GM19240 (cell line): ENCODE data around the gene SASH1.

Experiments used
- DNase-seq: peaks from one replicate; pipeline ENCODE4 v3.0.0; 2011; ENCODE audit warnings: low spot score; ENCODE audit not compliant: insufficient read length

The SASH1 gene

GRCh38 chr6:148493424-148493823 lies 150.8 kb downstream of the SASH1 start:
- no peak for DNase-seq

GRCh38 chr6:148494226-148494625 lies 151.6 kb downstream of the SASH1 start:
- DNase-seq = no peak

- DNase-seq = no peak
These were observed 152.4 kb downstream of the SASH1 start for GRCh38 chr6:148495029-148495428.

DNA sequence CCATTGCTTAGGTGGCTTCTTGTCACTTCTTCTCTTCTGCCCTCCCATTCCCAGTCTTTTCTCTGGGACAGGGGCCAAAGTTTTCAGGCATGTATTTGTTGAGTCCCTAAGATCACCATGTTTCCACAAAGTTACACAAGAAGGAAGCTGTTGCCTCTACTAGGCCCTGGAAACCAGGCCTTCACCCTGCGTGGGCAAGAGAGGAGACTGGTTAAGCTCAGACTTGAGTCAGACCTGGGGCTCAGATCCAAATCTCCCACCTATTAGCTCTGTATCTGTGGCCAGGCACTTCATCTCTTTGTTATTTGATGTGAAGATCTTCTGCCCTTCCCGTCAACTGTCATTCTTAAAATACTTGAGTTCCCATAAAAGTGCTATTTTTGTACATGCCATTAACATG lies 154.6 kb downstream of the SASH1 start:
- DNase-seq = no peak

DNA sequence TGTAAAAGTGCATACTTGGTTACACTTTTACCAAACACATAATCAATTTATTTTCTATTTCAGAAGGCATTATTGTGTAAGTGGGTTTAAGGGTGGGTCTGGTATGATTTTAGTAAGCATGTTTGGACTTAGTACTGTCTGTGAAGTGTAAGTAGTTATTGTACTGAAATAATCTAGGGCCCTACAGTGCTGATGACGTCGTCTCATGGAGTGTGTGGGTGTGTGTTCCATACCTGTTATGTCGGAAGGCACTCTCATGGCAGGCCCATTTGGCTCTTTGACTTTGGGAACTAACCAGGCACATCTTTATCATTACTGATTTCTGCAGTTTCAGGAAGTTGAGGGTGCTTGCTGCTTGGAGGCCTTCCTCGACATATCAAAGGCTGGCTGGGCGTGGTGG lies 155.1 kb downstream of the SASH1 start:
- no peak for DNase-seq

DNA sequence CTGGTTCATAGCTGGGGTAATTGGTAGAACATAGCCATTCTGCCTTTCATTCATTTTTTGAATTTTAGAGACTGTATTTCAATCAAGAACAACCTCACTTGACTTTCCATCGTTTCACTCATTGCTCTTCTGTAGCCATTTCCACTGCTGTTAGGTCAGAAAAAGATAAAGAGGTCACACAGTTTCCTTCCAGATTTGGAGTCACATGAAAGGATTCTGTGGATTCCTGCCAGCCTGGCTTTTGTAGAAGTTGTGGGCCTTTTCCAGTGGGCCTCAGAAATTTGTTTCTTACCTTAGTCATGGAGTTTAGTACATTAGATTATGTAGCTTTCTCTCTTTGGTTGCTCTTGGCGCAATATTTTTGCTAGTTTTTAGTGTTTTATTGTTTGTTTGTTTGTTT lies 157.8 kb downstream of the SASH1 start:
- no peak for DNase-seq

DNA sequence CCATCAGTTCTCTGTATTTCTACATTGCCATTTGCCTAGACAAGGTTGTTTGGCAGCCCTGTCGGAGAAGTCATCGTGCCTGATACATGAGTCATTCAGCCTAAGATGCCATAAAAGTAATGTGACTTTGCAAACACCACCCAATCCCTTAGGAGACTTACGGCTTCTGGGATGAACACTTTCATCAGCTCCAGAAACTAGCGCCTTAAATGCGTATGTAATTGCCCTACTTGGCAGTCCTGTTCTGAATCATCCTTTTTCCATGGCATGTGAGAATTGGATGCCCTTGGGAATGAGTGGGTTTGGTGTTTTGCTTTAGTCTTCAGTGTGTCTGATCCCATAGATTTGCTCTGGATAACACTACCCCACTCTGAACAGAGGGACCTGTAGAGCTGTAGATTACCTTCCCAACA lies 158.5 kb downstream of the SASH1 start:
- DNase-seq = no peak

GRCh38 chr6:148502083-148502772 lies 159.6 kb downstream of the SASH1 start:
- no peak for DNase-seq

DNA sequence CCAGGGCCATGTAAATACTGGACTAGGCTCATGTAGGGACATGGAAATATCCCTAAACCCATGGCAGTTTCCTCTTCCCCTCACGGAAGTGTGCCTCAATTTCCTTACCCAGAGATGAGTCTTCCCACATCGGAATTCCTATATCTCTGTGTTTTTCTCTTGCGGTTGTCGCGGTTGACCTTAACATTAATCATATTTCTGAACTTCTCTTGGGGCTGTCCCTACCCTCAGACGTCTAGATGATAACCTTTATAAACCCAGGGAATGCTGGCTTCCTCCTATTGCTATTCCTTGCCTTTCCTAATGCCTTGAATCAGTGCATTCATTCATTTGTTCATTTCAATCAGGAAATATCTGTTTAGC lies 160.1 kb downstream of the SASH1 start:
- DNase-seq = no peak

DNA sequence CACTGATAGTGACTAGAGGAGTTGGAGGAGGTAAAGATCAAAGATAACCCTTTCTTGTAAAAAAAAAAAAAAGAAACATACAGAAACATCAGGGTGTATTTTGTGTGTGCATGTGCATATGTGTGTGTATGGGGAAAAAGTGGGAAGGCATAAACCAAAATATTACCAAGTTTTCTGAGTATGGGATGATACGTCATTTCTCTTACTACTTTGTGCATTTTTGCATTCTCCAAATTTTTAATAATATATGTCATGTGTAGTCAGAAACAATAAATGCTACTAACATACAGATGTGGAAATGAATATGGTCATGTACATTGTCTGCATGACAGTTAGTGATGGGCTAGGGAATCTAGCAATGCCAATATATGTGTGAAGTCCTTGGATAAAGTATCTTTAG lies 161.1 kb downstream of the SASH1 start:
- no peak for DNase-seq

DNA sequence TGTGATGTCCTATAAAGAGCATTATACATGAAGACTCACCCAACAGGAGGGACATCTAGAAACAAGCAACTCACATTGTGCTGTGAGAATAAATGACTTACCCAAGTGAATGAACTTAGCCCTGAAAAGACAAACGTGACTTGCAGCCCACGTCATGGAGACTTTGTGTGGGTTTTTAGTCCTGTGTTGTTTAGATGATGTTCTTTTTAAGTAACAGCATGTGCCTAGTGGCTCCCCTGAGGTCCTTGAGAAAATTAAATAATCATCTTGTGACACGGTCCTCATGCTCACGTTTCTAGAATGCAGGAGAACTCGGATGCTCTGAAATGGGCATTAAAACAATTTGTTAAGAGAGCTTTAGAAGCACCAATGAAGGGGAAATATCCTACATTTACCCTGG lies 165.1 kb downstream of the SASH1 start:
- no peak for DNase-seq

DNA sequence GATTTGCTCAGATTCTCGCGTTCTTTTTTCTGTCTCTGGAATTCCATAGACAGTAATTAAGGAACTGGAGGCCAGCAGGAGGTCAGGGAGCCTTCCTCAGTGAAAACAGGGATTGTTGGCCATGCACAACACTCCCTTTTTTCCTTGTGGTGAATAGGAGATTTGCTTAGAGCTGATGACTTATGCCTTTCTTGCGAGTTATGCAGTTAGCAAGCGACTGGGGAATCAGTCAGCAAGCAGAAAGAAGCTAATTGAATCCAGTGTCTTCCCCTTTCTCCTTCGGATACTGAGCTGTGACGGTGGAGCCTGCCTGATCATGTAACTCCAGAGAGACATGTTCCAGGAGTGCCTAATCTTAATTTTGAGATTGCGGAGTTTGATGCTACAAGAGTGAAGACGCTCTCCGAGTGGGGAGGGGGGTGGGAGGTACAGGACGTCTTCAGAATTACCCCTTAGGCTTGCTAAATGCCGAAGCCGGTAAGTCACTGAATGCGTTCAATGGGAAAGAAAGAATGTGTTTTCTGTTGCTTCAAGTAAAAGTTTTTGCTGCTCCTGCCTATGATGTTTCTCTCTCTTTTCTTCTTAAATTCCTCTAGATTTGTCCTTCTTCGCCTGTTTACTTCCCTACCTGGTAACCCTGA lies 165.9 kb downstream of the SASH1 start:
- DNase-seq = no peak

- DNase-seq = no peak
These were observed 166.6 kb downstream of the SASH1 start for GRCh38 chr6:148509119-148509799.

DNA sequence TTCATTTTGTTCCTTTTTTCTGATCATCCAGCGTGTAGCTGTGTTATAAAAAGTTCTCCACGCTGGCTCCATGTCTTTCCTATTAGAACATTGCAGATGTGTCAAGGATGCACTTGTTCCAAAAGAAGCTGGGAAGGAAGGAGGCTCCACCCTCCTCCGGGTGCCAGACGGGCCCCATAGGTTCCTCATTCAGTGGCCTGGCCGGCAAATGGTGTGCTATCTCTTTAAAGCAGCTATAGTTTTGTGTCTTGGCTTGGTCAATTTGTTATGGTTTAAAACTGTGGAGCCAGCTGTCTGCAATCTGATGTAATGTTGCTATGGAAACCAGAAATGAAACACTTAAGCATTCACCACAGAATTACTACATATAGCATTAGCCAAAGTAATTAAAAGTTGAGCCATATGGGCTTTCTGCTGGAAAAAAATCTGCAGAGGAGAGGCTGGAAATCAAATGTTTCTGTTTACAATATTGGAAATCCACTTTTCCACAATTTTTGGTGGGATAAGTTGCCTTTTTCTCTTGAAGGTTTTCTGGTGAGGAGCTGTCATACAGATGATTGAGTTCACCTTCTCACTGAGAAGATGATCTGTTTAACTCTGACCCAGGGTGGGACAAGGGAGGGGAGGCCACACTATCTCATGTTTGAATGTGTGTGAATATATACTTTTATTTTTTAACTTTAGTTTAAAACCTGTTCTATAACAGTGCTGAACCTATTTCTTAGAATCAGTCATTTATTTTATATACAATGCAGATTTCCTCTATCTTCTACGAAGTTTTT lies 167.4 kb downstream of the SASH1 start:
- no peak for DNase-seq

DNA sequence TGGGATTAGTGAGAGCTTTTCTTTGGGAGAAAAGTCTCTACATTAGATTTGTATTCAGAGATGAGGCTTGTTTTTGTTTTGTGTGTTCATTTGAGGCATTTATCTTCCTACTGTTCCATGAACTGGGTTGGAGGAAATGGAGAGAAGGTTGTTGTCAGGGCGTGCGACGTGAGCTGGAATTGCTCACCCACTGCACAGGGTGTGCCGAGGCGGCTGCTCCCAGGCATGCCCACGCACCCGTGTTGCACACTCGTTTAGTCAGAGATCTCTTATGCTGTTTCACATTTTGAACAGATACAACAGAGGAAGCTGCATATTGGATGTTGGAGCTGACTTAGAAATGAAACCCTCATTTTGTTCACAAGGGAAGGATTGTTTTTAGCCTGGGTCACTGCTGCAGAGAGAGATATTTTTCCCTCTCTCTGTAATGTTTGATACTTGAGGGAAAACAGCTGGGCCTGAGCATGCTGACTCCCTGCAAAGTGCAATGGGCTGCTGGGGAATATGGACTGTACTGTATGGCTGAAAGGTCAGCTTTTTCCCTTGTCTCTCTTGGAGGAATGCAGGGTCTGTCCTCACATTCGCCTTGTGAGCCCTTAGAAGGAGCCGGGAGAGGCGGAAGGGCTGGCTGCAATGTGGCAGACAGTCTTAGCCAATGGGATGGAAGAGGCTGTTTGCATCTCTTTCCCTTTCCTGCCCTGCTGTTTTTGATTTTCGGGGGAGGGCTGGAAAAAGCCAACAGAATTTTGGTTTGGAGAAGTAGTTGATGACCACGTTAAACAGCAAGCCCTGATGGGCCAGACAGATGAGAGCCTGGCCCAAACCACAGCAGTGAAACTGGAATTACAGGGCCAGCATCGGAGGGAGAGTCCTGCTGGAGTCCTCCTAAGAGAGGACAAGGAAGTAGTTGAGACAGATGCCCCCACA lies 170.8 kb downstream of the SASH1 start:
- DNase-seq = no peak

- no peak for DNase-seq
These were observed 171.6 kb downstream of the SASH1 start for GRCh38 chr6:148514091-148514845.

DNA sequence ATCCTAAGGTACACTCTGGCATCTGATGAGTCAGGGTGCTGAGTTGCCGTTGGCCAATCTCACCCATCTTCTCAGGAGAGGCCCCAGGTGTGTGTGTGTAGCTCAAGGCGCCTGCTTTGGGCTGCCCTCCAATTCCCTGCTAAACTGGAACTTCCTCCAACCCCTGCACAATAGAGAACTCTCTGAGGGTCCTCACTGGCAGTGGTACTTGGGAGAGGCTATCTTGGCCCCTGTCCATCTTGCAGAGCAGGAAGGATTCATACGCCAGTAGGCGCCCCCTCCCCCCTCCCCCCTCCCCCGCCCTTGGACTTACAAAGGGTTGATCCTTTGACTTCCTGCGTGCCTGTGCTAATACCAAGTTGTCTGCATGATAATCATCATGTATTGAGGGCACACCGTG lies 173.6 kb downstream of the SASH1 start:
- no peak for DNase-seq

GRCh38 chr6:148516617-148517016 lies 174.0 kb downstream of the SASH1 start:
- no peak for DNase-seq

DNA sequence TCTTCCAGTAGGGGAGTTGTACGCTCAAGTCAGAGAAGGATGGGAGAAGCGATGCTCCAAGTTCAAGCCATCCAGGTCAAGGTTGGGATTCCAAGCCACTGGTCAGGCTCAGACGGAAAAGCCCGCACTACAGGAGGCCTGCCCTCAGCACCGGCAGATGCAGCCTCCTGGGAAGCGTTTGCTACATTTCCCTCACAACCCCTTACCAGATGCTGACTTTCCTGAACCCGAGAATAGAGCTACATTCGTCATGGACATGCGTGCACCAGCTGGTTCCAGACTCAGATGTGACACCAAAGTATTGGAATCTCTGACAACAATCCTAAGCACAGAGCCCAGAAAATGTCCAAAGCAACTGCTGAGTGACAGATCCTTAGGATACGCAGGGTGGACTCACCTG lies 174.8 kb downstream of the SASH1 start:
- DNase-seq = no peak

DNA sequence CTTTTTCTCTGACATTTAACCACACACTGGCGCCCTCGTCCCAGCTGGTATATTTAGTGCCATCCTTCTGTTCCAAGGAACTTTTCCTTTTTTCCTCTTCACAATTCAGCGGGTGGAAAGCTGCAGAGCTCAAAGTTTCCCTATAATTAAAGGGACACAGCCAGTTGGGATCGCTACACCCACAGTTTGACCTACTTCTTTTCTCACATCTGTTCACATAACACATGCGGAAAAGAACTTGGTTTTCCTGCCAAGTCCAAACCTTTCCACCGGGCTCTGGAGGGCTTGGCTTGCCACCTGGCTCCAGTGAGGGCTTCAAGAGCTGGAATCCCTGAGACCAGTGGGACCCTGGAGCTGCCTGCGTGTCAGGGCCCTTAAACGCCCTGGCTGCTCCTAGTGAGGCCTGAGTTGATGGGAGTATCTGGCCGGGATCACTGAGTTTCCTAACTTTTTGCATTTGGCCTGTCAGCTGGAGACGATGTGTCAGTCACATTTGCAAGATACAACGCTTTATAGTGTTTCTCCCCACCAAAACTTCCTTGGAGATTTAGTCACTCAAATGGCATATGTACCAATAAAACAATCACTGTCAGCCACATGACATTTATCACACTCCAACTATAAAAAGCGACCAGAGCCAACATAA lies 176.0 kb downstream of the SASH1 start:
- no peak for DNase-seq
